Measurements from ENCODE around the gene MGAT4B. TPM values are rescaled to one million over a fixed set of nuclear protein-coding genes. Genes with fewer than 3 reads are reported as not detected.
A peak's percentile ranks its signal among the peaks of the same experiment; 100 is the strongest.

The MGAT4B gene
- total and polyA plus RNA-seq, 4 experiments from 2014 or later: 8.3 to 121 (median 71.5) TPM

- H3K9me3 Mint-ChIP-seq: no peaks in the 10 kb centered on the region
- no peak for DNase-seq
- intact Hi-C loops (cut with micrococcal nuclease): no loop called here
- peak overlapping the region in 2 of 7 donors; percentile 54 to 65 for H3K27ac Mint-ChIP-seq
- peaks cover 17% of the 10 kb centered on the region for H3K36me3 ChIP-seq (ENCODE audit: insufficient read depth, low read length)
- peaks cover 12 to 53% (median 27%) of the 10 kb centered on the region in 4 donors for H3K4me1 Mint-ChIP-seq
- H3K27me3 ChIP-seq (ENCODE audit: insufficient read depth, low read length): no peaks in the 10 kb centered on the region
- no peaks in the 10 kb centered on the region for H3K27me3 Mint-ChIP-seq
- H3K9me3 ChIP-seq (ENCODE audit: control insufficient read depth in 1 of 2, low read length in 2 of 2): no peaks in the 10 kb centered on the region
- peaks cover 40% of the 10 kb centered on the region for H3K4me1 ChIP-seq (ENCODE audit: insufficient read depth, low read length)
- H3K27ac ChIP-seq (ENCODE audit: low read depth, low read length): no peak overlapping the region
- peaks cover 3 to 28% of the 10 kb centered on the region in 2 donors for H3K36me3 Mint-ChIP-seq
- POLR2A ChIA-PET (ENCODE audit: partially characterized antibody): no interaction called here
- H3K4me3 Mint-ChIP-seq: peak overlapping the region in 1 of 8 donors; percentile 29
- no peak overlapping the region for H3K4me3 ChIP-seq (ENCODE audit: low read length in 2 of 2)
- CTCF ChIA-PET (ENCODE audit: partially characterized antibody): interaction anchor here (5.9 kb wide), 1 partner anchor 36 kb away, joined by 53 read pairs; no protein-coding TSS in a partner anchor
These were observed 7.7 kb downstream of the MGAT4B start for GRCh38 chr5:179798771-179799643.

- Histone ChIP-seq H3K27ac (ENCODE audit: low read depth, low read length) (no peak overlapping the region), H3K4me3 (ENCODE audit: low read length in 2 of 2) (no peak overlapping the region), H3K4me1 (ENCODE audit: insufficient read depth, low read length) (peaks cover 41% of the 10 kb centered on the region), H3K9me3 (ENCODE audit: control insufficient read depth in 1 of 2, low read length in 2 of 2) (no peaks in the 10 kb centered on the region), H3K27me3 (ENCODE audit: insufficient read depth, low read length) (no peaks in the 10 kb centered on the region), H3K36me3 (ENCODE audit: insufficient read depth, low read length) (peaks cover 17% of the 10 kb centered on the region)
- DNase-seq: no peak
- no peak overlapping the region for H3K27ac Mint-ChIP-seq
- ChIA-PET POLR2A (ENCODE audit: partially characterized antibody) (interaction anchor here (1.4 kb wide), 1 partner anchor 66 kb away, joined by 5 read pairs; no protein-coding TSS in a partner anchor), CTCF (ENCODE audit: partially characterized antibody) (interaction anchor here (1.6 to 5.9 kb wide), 2 partner anchors 35 to 66 kb away, joined by 4 to 53 read pairs; partner anchors contain the start of gene MAML1)
- intact Hi-C loops (cut with micrococcal nuclease): no loop called here
- no peaks in the 10 kb centered on the region for H3K9me3 Mint-ChIP-seq
- H3K4me1 Mint-ChIP-seq: peaks cover 15 to 53% (median 30%) of the 10 kb centered on the region in 4 donors
- H3K27me3 Mint-ChIP-seq: no peaks in the 10 kb centered on the region
- no peak overlapping the region for H3K4me3 Mint-ChIP-seq
- H3K36me3 Mint-ChIP-seq: peaks cover 3 to 24% of the 10 kb centered on the region in 2 donors
These were observed 8.4 kb downstream of the MGAT4B start for GRCh38 chr5:179798144-179798770.

- no peak for DNase-seq
- intact Hi-C loops (cut with micrococcal nuclease): loop anchor here (2.0 kb wide), 2 partner anchors 65 to 119 kb away; partner anchors contain the start of gene MAML1
- peaks cover 39% of the 10 kb centered on the region for H3K4me1 ChIP-seq (ENCODE audit: insufficient read depth, low read length)
These were observed 8.9 kb downstream of the MGAT4B start for GRCh38 chr5:179797741-179798140.

GRCh38 chr5:179796877-179797608 is 9.6 kb downstream of the MGAT4B start:
- H3K27ac ChIP-seq (ENCODE audit: low read depth, low read length): peak overlapping the region; percentile 44
- H3K27me3 ChIP-seq (ENCODE audit: insufficient read depth, low read length): no peaks in the 10 kb centered on the region
- intact Hi-C loops (cut with micrococcal nuclease): loop anchor here (1.0 to 2.0 kb wide), 4 partner anchors 9 to 118 kb away; partner anchors contain the start of genes MAML1 and MGAT4B
- H3K27ac Mint-ChIP-seq: peak overlapping the region in 6 of 7 donors; percentile 11 to 89 (median 68)
- peaks cover 17% of the 10 kb centered on the region for H3K36me3 ChIP-seq (ENCODE audit: insufficient read depth, low read length)
- H3K9me3 ChIP-seq (ENCODE audit: control insufficient read depth in 1 of 2, low read length in 2 of 2): no peaks in the 10 kb centered on the region
- peaks cover 3 to 24% of the 10 kb centered on the region in 2 donors for H3K36me3 Mint-ChIP-seq
- H3K27me3 Mint-ChIP-seq: no peaks in the 10 kb centered on the region
- H3K9me3 Mint-ChIP-seq: no peaks in the 10 kb centered on the region
- H3K4me3 ChIP-seq (ENCODE audit: low read length in 2 of 2): no peak overlapping the region
- H3K4me1 Mint-ChIP-seq: peaks cover 16 to 52% (median 30%) of the 10 kb centered on the region in 4 donors
- ChIA-PET POLR2A (ENCODE audit: partially characterized antibody) (interaction anchor here (0.8 to 6.5 kb wide), 9 partner anchors 10 to 111 kb away, joined by 3 to 68 read pairs (median 5); partner anchors contain the start of genes MGAT4B, MRNIP, SQSTM1 and TBC1D9B), CTCF (ENCODE audit: partially characterized antibody) (interaction anchor here (0.7 to 5.9 kb wide), 15 partner anchors 9 to 174 kb away, joined by 3 to 53 read pairs (median 3); partner anchors contain the start of genes HNRNPH1, MAML1 and SQSTM1)
- peaks cover 32% of the 10 kb centered on the region for H3K4me1 ChIP-seq (ENCODE audit: insufficient read depth, low read length)
- peak overlapping the region in 7 of 8 donors; percentile 10 to 79 (median 64) for H3K4me3 Mint-ChIP-seq
- DNase-seq: no peak

More at GRCh38 chr5:179797741-179798140, 8.9 kb downstream of the MGAT4B start:
- H3K4me3 ChIP-seq (ENCODE audit: low read length in 2 of 2): no peak overlapping the region
- Mint-ChIP-seq H3K4me1 (peaks cover 17 to 54% (median 31%) of the 10 kb centered on the region in 4 donors), H3K27me3 (no peaks in the 10 kb centered on the region), H3K27ac (peak overlapping the region in 1 of 7 donors; percentile 75), H3K4me3 (no peak overlapping the region), H3K9me3 (no peaks in the 10 kb centered on the region), H3K36me3 (peaks cover 3 to 24% of the 10 kb centered on the region in 2 donors)
- H3K27ac ChIP-seq (ENCODE audit: low read depth, low read length): no peak overlapping the region
- ChIA-PET POLR2A (ENCODE audit: partially characterized antibody) (interaction anchor here (1.4 to 6.5 kb wide), 3 partner anchors 9 to 66 kb away, joined by 5 to 68 read pairs (median 50); partner anchors contain the start of genes MGAT4B and SQSTM1), CTCF (ENCODE audit: partially characterized antibody) (interaction anchor here (1.0 to 5.9 kb wide), 7 partner anchors 8 to 175 kb away, joined by 3 to 53 read pairs (median 3); partner anchors contain the start of genes HNRNPH1 and MAML1)
- no peaks in the 10 kb centered on the region for H3K27me3 ChIP-seq (ENCODE audit: insufficient read depth, low read length)
- H3K9me3 ChIP-seq (ENCODE audit: control insufficient read depth in 1 of 2, low read length in 2 of 2): no peaks in the 10 kb centered on the region
- H3K36me3 ChIP-seq (ENCODE audit: insufficient read depth, low read length): peaks cover 17% of the 10 kb centered on the region

- Mint-ChIP-seq H3K4me3 (peak overlapping the region; percentile 50 to 79 (median 64)), H3K36me3 (peaks cover 0 to 20% of the 10 kb centered on the region in 2 donors), H3K27ac (peak overlapping the region in 6 of 7 donors; percentile 11 to 89 (median 57)), H3K4me1 (peaks cover 11 to 51% (median 27%) of the 10 kb centered on the region in 4 donors), H3K9me3 (no peaks in the 10 kb centered on the region), H3K27me3 (no peaks in the 10 kb centered on the region)
- intact Hi-C loops (cut with micrococcal nuclease): loop anchor here (1.0 to 2.0 kb wide), 4 partner anchors 10 to 117 kb away; partner anchors contain the start of genes MAML1 and MGAT4B
- peaks cover 17% of the 10 kb centered on the region for H3K36me3 ChIP-seq (ENCODE audit: insufficient read depth, low read length)
- ChIA-PET POLR2A (ENCODE audit: partially characterized antibody) (interaction anchor here (0.6 to 6.5 kb wide), 15 partner anchors 8 to 173 kb away, joined by 3 to 68 read pairs (median 5); partner anchors contain the start of genes HNRNPH1, MGAT4B, MRNIP and SQSTM1), CTCF (ENCODE audit: partially characterized antibody) (interaction anchor here (0.7 to 5.9 kb wide), 17 partner anchors 10 to 173 kb away, joined by 3 to 53 read pairs (median 3); partner anchors contain the start of genes HNRNPH1, SQSTM1 and TBC1D9B)
- no peaks in the 10 kb centered on the region for H3K27me3 ChIP-seq (ENCODE audit: insufficient read depth, low read length)
- peaks cover 25% of the 10 kb centered on the region for H3K4me1 ChIP-seq (ENCODE audit: insufficient read depth, low read length)
- H3K9me3 ChIP-seq (ENCODE audit: control insufficient read depth in 1 of 2, low read length in 2 of 2): no peaks in the 10 kb centered on the region
- peak overlapping the region; percentile 23 to 69 for H3K4me3 ChIP-seq (ENCODE audit: low read length in 2 of 2)
- H3K27ac ChIP-seq (ENCODE audit: low read depth, low read length): peak overlapping the region; percentile 44
- DNase-seq: peak; percentile 61 to 77 (median 68)
These were observed 10.5 kb downstream of the MGAT4B start for GRCh38 chr5:179795863-179796833.

Data from CD4-positive, alpha-beta memory T cell (primary cell).